C4-2B (cell line): ENCODE measurements around the gene FREM1.

Source experiments
- ZFX ChIP-seq: fragments of 450-650 bp; IDR thresholded peaks from 2 replicates; pipeline ENCODE4 v1.6.1; 2017
- TF ChIP-seq, protein P1 (sequence below): fragments of 450-650 bp; conservative IDR thresholded peaks from 2 replicates; pipeline ENCODE4 v1.5.1; 2017; ENCODE audit warnings: mild to moderate bottlenecking

DNA sequence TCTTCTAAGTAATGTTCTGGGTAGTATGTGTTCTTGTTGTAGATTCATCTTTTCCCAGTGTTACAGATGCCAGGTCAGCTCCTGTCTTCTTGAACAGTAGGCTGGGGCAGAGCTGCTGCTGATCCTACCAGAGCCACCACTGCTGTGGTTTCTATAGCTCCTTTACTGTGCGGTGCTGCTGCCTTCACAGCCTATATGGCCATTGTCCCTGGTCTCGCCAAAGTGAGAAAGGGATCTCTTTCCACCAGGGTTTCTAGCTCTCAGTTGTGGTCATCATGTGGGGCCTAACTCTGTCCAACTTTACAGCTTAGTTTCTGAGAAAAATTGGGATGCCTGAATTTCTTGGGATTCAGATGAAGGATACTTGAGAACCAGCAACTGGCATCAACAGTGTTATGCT is 116.8 kb downstream of the FREM1 start:
- TF ChIP-seq, protein P1, sequence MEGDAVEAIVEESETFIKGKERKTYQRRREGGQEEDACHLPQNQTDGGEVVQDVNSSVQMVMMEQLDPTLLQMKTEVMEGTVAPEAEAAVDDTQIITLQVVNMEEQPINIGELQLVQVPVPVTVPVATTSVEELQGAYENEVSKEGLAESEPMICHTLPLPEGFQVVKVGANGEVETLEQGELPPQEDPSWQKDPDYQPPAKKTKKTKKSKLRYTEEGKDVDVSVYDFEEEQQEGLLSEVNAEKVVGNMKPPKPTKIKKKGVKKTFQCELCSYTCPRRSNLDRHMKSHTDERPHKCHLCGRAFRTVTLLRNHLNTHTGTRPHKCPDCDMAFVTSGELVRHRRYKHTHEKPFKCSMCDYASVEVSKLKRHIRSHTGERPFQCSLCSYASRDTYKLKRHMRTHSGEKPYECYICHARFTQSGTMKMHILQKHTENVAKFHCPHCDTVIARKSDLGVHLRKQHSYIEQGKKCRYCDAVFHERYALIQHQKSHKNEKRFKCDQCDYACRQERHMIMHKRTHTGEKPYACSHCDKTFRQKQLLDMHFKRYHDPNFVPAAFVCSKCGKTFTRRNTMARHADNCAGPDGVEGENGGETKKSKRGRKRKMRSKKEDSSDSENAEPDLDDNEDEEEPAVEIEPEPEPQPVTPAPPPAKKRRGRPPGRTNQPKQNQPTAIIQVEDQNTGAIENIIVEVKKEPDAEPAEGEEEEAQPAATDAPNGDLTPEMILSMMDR: no peak
- TF ChIP-seq ZFX: no peak
